Natural killer cell (primary cell): Measurements from ENCODE around the gene SPOCK1. TPM values are rescaled to one million over a fixed set of nuclear protein-coding genes. Genes with fewer than 3 reads are reported as not detected.

Source experiments
- ATAC-seq, 3 donors: fragments of 150-1000 bp in 2 of 3; fragments of 200-7000 bp in 1 of 3; cut with Tn5 transposase; 1 replicate in 1 of 3; 2 replicates in 2 of 3; pipeline ENCODE4 v1.10.0; 2021; ENCODE audit warnings: mild to moderate bottlenecking in 2 of 3, moderate library complexity in 2 of 3
- DNase-seq, 2 donors: peaks; one replicate each; pipeline versions ENCODE4 v3.0.0 to v3.0.0-alpha.2; 2013 to 2021; ENCODE audit warnings: mixed read lengths in 1 of 2
- H3K27ac ChIP-seq: one replicate; pipeline ENCODE4 v1.5.1; 2013; ENCODE audit warnings: mild to moderate bottlenecking, low read length
- H3K27me3 ChIP-seq: one replicate; pipeline ENCODE4 v1.6.1; 2013; ENCODE audit warnings: low read length; ENCODE audit not compliant: control insufficient read depth, insufficient read depth
- H3K36me3 ChIP-seq: one replicate; pipeline ENCODE4 v1.6.1; 2013; ENCODE audit warnings: low read length; ENCODE audit not compliant: control insufficient read depth, insufficient read depth
- H3K4me1 ChIP-seq: one replicate; pipeline ENCODE4 v1.6.1; 2013; ENCODE audit warnings: low read length; ENCODE audit not compliant: control insufficient read depth, insufficient read depth
- H3K4me3 ChIP-seq: one replicate; pipeline ENCODE4 v1.5.1; 2013; ENCODE audit warnings: low read length
- H3K9me3 ChIP-seq: one replicate; pipeline ENCODE4 v1.6.1; 2013; ENCODE audit warnings: low read length; ENCODE audit not compliant: control insufficient read depth, insufficient read depth
- H3K27ac Mint-ChIP-seq, 2 donors: one replicate each; pipeline ENCODE4 v1.8.0; 2022; ENCODE audit warnings: mild to moderate bottlenecking in 2 of 2, mixed read lengths in 2 of 2, moderate library complexity in 1 of 2
- H3K27me3 Mint-ChIP-seq, 2 donors: one replicate each; pipeline ENCODE4 v1.8.0; 2022; ENCODE audit warnings: low read depth in 2 of 2, mixed read lengths in 2 of 2
- H3K36me3 Mint-ChIP-seq: one replicate; pipeline ENCODE4 v1.8.0; 2022; ENCODE audit warnings: mixed read lengths
- H3K4me1 Mint-ChIP-seq, 2 donors: one replicate each; pipeline ENCODE4 v1.8.0; 2022; ENCODE audit warnings: mixed read lengths in 2 of 2
- H3K4me3 Mint-ChIP-seq: one replicate; pipeline ENCODE4 v1.8.0; 2022; ENCODE audit warnings: mild to moderate bottlenecking, moderate library complexity, mixed read lengths
- H3K9me3 Mint-ChIP-seq, 2 donors: one replicate each; pipeline ENCODE4 v1.8.0; 2022; ENCODE audit warnings: mixed read lengths in 2 of 2
- WGBS: methylation state at CpG from one replicate; pipeline ENCODE4 v1.1.7; 2013; ENCODE audit warnings: missing lambda C conversion rate; ENCODE audit not compliant: insufficient coverage; 5-methylcytosine and 5-hydroxymethylcytosine counted together
- intact Hi-C: fragments of 100-400 bp; cut with micrococcal nuclease; formaldehyde crosslinking; loops from one replicate; pipeline ENCODE4 v1.14.2; 2022
- total RNA-seq, 4 donors: library from RNA; stranded (reverse); fragments of 120-200 nt in 1 of 4; gene quantifications; one replicate each; pipeline versions ENCODE4 v1.2.3 to v1.2.4, GENCODE V29; 2013 to 2022
- TF ChIP-seq, protein P1 (sequence below): fragments of 200-600 bp; IDR thresholded peaks from one replicate; pipeline ENCODE4 v1.8.0; 2022; ENCODE audit warnings: antibody characterized with exemption

Gene SPOCK1
- total RNA-seq, 3 donors from 2014 or later (not counting 1 experiment from before 2014, with no cell fraction given): 0.09 to 1.6 (median 0.61) TPM

DNA sequence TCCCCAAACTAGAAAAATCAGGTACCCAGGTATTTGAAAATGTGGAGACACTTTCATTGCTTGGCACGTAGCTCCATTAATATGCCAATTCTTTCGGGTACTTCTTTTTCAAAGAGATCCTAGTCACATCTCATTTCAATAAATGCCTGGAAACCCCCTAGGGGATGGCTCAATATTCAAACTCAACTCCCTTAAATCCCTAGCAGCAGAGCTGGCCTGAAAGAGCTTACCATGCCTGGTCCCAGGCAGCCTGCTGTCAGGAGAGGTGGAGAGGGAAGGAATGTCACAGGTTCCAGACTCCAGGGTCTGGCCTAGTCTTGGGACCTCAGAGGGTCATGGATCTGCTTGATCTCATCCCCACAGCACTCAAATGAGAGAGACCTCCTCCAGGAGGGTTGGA, 187.1 kb downstream of the SPOCK1 start:
- Mint-ChIP-seq H3K4me3 (no peak overlapping the region), H3K4me1 (no peaks in the 10 kb centered on the region), H3K27ac (no peak overlapping the region), H3K36me3 (no peaks in the 10 kb centered on the region), H3K9me3 (no peaks in the 10 kb centered on the region), H3K27me3 (peaks cover 3 to 8% of the 10 kb centered on the region in 2 donors)
- intact Hi-C loops: no loop called here
- no peak overlapping the region for H3K27ac ChIP-seq
- H3K36me3 ChIP-seq: no peaks in the 10 kb centered on the region
- no peak overlapping the region for H3K4me3 ChIP-seq
- TF ChIP-seq, protein P1, sequence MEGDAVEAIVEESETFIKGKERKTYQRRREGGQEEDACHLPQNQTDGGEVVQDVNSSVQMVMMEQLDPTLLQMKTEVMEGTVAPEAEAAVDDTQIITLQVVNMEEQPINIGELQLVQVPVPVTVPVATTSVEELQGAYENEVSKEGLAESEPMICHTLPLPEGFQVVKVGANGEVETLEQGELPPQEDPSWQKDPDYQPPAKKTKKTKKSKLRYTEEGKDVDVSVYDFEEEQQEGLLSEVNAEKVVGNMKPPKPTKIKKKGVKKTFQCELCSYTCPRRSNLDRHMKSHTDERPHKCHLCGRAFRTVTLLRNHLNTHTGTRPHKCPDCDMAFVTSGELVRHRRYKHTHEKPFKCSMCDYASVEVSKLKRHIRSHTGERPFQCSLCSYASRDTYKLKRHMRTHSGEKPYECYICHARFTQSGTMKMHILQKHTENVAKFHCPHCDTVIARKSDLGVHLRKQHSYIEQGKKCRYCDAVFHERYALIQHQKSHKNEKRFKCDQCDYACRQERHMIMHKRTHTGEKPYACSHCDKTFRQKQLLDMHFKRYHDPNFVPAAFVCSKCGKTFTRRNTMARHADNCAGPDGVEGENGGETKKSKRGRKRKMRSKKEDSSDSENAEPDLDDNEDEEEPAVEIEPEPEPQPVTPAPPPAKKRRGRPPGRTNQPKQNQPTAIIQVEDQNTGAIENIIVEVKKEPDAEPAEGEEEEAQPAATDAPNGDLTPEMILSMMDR: no peak
- 92% methylated on average over 2 of the region's 2 CpGs for WGBS
- H3K4me1 ChIP-seq: no peaks in the 10 kb centered on the region
- H3K27me3 ChIP-seq: no peaks in the 10 kb centered on the region
- no peaks in the 10 kb centered on the region for H3K9me3 ChIP-seq
- DNase-seq (no peak), ATAC-seq (no peak)

DNA sequence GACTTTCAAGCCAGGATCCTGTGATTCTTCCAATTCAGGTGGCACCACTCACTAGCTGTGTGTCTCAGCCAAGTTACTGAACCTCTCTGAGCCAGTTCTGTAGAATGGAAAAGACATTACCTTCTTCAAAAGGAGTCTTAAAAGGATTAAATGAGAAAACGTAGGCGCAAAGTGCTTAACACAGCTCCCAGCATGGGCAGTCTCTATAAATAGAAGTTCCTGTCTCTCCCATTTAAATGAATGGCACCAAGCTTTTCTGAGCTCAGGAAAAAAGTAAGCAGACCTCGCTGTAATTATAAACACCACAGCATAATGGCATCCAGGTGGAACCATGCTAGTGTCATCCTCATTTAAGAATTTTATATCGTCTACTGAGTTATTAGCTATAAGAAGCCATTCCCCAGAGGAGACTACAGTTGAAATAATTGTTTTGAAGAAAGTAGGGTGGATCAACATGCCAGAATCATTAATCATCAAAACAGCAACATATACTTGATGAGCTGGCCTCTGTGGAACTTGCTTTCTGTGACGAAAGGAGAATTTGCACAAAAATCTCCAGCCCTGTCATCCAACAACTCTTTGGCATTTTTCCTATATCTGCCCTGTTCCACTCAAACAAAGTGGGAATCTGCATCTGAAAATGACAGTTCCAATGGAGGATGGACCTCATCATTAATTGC, 188.9 kb downstream of the SPOCK1 start:
- Mint-ChIP-seq H3K4me1 (no peaks in the 10 kb centered on the region), H3K27me3 (peaks cover 3 to 8% of the 10 kb centered on the region in 2 donors), H3K36me3 (no peaks in the 10 kb centered on the region), H3K9me3 (no peaks in the 10 kb centered on the region), H3K27ac (no peak overlapping the region), H3K4me3 (no peak overlapping the region)
- H3K4me3 ChIP-seq: no peak overlapping the region
- H3K9me3 ChIP-seq: no peaks in the 10 kb centered on the region
- no peak for ATAC-seq
- TF ChIP-seq, protein P1: no peak
- WGBS: 75% methylated on average over 4 of the region's 5 CpGs
- H3K4me1 ChIP-seq: no peaks in the 10 kb centered on the region
- H3K36me3 ChIP-seq: no peaks in the 10 kb centered on the region
- no peak for DNase-seq
- no peak overlapping the region for H3K27ac ChIP-seq
- no peaks in the 10 kb centered on the region for H3K27me3 ChIP-seq
- intact Hi-C loops: no loop called here

DNA sequence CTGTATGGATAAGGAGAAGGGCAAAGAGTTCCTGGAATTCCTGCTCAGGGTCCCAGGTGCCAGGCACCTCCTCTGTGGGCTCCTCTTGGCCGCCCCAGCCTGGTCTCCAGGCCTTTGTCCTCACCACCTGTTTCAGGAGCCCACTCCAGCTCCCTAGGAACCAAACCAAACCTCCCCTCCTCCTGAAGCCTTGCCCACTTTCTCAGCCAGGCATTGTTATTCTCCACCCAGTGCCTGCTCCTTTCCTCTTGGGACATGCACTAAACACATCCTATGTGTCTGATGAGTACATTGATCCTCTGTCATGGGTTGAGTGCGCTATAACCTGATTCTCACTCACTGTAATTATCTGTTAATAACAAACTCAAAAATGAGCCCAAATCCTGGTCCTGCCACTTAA, 189.8 kb downstream of the SPOCK1 start:
- TF ChIP-seq, protein P1: no peak
- Mint-ChIP-seq H3K27ac (no peak overlapping the region), H3K4me1 (no peaks in the 10 kb centered on the region), H3K9me3 (no peaks in the 10 kb centered on the region), H3K4me3 (no peak overlapping the region), H3K27me3 (peaks cover 0 to 8% of the 10 kb centered on the region in 2 donors), H3K36me3 (no peaks in the 10 kb centered on the region)
- H3K27me3 ChIP-seq: no peaks in the 10 kb centered on the region
- 84% methylated on average over 2 of the region's 2 CpGs for WGBS
- H3K27ac ChIP-seq: no peak overlapping the region
- no peaks in the 10 kb centered on the region for H3K9me3 ChIP-seq
- H3K36me3 ChIP-seq: no peaks in the 10 kb centered on the region
- intact Hi-C loops: no loop called here
- no peak overlapping the region for H3K4me3 ChIP-seq
- no peaks in the 10 kb centered on the region for H3K4me1 ChIP-seq
- DNase-seq (no peak), ATAC-seq (no peak)

DNA sequence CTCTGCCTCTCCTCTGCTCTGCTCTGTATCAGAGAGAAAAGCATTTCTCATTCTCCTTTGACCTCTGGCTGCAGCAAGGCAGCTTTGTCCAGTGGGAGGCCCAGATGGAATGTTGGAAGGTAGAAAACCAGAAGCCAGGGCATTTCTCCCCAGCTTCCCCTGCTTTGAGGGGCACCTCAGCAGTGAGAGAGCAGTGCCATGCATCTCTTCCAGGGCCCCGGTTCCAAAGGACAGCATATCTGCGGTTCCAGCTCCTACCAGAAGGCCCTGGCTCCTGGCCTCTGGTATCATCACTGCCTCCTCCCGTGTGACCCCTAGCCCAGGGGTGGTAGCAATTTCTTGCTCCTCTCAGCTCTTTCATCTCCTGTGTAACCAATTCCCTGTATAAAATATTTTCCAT, 190.8 kb downstream of the SPOCK1 start:
- Histone ChIP-seq H3K4me1 (no peaks in the 10 kb centered on the region), H3K9me3 (no peaks in the 10 kb centered on the region), H3K4me3 (no peak overlapping the region), H3K27me3 (no peaks in the 10 kb centered on the region), H3K36me3 (no peaks in the 10 kb centered on the region), H3K27ac (no peak overlapping the region)
- no peaks in the 10 kb centered on the region for H3K36me3 Mint-ChIP-seq
- H3K9me3 Mint-ChIP-seq: no peaks in the 10 kb centered on the region
- H3K27me3 Mint-ChIP-seq: peaks cover 2 to 8% of the 10 kb centered on the region in 2 donors
- no peaks in the 10 kb centered on the region for H3K4me1 Mint-ChIP-seq
- H3K4me3 Mint-ChIP-seq: no peak overlapping the region
- TF ChIP-seq, protein P1: no peak
- ATAC-seq: no peak
- intact Hi-C loops: no loop called here
- DNase-seq: no peak
- H3K27ac Mint-ChIP-seq: no peak overlapping the region
- WGBS: 83% methylated on average over 3 of the region's 3 CpGs
